AG09309 (cell line): Measurements from ENCODE around the gene CNN3.

Experiments used
- DNase-seq: peaks from one replicate; pipeline ENCODE4 v3.0.0-alpha.2; 2010; ENCODE audit warnings: low read depth
- H3K4me3 ChIP-seq: 2 replicates; pipeline ENCODE4 v1.5.1; 2011; ENCODE audit warnings: mild to moderate bottlenecking, low read depth, low read length, moderate library complexity; ENCODE audit not compliant: control insufficient read depth
- CTCF ChIP-seq: IDR thresholded peaks from 2 replicates; pipeline ENCODE4 v1.5.1; 2011; ENCODE audit warnings: mild to moderate bottlenecking, low read depth, low read length, inconsistent platforms; ENCODE audit not compliant: insufficient read depth, control insufficient read depth; ENCODE audit errors: missing control alignments

CNN3 gene

GRCh38 chr1:94926126-94926914, 590 bp downstream of the CNN3 start:
- peak; percentile 41 for TF ChIP-seq CTCF
- H3K4me3 ChIP-seq = peak overlapping the region; percentile 77
- no peak for DNase-seq

GRCh38 chr1:94925561-94926125, 1.3 kb downstream of the CNN3 start:
- DNase-seq = no peak
- TF ChIP-seq CTCF = no peak
- H3K4me3 ChIP-seq = peak overlapping the region; percentile 77

- DNase-seq = no peak
- TF ChIP-seq CTCF = no peak
- peak overlapping the region; percentile 77 for H3K4me3 ChIP-seq
Measured at GRCh38 chr1:94925004-94925403, 1.9 kb downstream of the CNN3 start.

GRCh38 chr1:94922761-94923331, 4.1 kb downstream of the CNN3 start:
- TF ChIP-seq CTCF = no peak
- H3K4me3 ChIP-seq = peak overlapping the region; percentile 24
- DNase-seq = peak; percentile 73

GRCh38 chr1:94921977-94922376, 4.9 kb downstream of the CNN3 start:
- no peak for DNase-seq
- TF ChIP-seq CTCF = no peak
- no peak overlapping the region for H3K4me3 ChIP-seq

GRCh38 chr1:94920061-94920460, 6.8 kb downstream of the CNN3 start:
- H3K4me3 ChIP-seq = no peak overlapping the region
- peak; percentile 7 for TF ChIP-seq CTCF
- no peak for DNase-seq
